ENCODE measurements around the gene GDPD4. TPM values are rescaled to one million over a fixed set of nuclear protein-coding genes. Genes with fewer than 3 reads are reported as not detected.

Gene GDPD4
- total RNA-seq, 1 donor from 2014 or later = not detected

DNA sequence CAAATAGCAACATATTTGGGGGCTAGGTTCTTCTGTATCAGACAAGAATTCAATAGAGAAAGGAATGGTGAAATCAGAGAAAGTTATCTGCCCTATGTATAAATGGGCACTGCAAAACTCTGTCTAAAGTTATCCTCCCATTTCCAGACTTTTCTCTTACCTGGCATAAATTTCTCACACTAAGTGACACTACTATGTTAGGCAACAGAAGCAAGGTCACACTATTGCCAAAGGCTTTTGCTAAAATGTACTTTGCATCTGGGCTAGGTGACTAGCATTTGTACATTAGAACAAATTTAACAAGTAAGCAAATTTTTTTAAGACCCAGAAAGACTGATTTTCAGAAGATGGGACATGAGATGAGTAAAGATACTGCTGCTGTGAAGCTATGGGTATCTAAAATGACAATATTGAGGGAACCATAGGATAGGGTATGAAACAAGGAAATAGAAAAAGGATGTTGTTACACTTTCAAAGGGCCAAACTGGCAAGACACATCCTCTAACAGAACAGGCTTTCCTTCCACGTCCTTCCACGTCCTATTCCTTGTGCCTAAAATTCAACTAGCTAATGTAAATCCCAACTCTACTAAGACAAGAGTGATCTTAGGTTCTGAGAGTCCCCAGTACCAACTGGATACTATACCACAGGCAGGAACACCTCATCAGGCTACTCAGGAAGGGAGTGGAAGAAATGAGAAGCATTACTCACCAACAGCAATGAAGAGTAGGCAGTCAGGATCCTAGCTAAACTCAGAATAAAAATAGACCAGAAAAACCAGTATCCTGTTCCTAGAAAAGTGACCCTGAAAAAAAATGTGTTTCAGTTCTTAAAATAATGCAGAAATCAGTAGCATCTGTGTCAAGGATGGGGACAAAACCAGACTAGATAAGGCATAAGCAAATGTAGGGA, 22.6 kb downstream of the GDPD4 start:
- no peak for DNase-seq
- Mint-ChIP-seq H3K4me1 (ENCODE audit: low read depth, unreplicated experiment) (no peaks in the 10 kb centered on the region), H3K27me3 (ENCODE audit: unreplicated experiment) (no peaks in the 10 kb centered on the region), H3K36me3 (ENCODE audit: unreplicated experiment) (no peaks in the 10 kb centered on the region), H3K27ac (ENCODE audit: unreplicated experiment) (no peak overlapping the region), H3K4me3 (ENCODE audit: unreplicated experiment) (no peak overlapping the region), H3K9me3 (ENCODE audit: unreplicated experiment) (no peaks in the 10 kb centered on the region)
- TF ChIP-seq CTCF (IDR thresholded peaks at IDR 0.05; ENCODE audit: partially characterized antibody, unreplicated experiment) = no peak

- no peak for DNase-seq
- Mint-ChIP-seq H3K4me3 (ENCODE audit: unreplicated experiment) (no peak overlapping the region), H3K27me3 (ENCODE audit: unreplicated experiment) (no peaks in the 10 kb centered on the region), H3K9me3 (ENCODE audit: unreplicated experiment) (no peaks in the 10 kb centered on the region), H3K27ac (ENCODE audit: unreplicated experiment) (no peak overlapping the region), H3K36me3 (ENCODE audit: unreplicated experiment) (no peaks in the 10 kb centered on the region), H3K4me1 (ENCODE audit: low read depth, unreplicated experiment) (no peaks in the 10 kb centered on the region)
- TF ChIP-seq CTCF (IDR thresholded peaks at IDR 0.05; ENCODE audit: partially characterized antibody, unreplicated experiment) = no peak
Measured at GRCh38 chr11:77276271-77276670, 25.2 kb downstream of the GDPD4 start.

- no peak for DNase-seq
- Mint-ChIP-seq H3K27ac (ENCODE audit: unreplicated experiment) (no peak overlapping the region), H3K4me1 (ENCODE audit: low read depth, unreplicated experiment) (no peaks in the 10 kb centered on the region)
Measured at GRCh38 chr11:77270921-77271320, 30.6 kb downstream of the GDPD4 start.

DNA sequence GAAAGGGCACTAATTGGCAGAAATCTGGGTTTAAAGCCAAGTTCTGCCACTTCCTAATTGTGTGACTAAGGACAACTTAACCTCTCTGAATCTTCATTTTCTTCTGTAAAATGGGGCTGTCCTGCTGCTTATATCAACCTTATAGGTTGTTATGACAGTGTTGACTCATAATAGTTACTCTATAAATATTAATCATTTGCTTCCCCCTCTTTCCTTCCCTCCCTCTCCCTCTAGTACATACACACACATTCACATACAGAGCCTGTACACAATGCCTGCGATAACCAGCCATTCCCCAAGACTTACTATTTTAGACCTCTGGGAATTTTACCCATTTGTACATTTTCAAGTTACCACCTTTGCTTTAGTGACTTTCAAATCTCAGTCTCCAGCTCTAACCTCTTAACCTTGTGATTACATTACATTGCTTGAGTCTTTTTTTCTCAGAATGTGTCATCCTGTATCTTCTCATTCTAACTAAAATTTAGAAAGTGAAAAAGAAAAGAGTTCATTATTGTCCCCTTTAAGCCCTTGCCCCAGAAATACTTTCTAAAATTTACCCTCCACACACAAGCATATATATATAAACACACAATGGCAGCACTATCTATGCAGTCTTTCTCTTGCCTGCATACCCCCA, 31.9 kb downstream of the GDPD4 start:
- TF ChIP-seq CTCF (IDR thresholded peaks at IDR 0.05; ENCODE audit: partially characterized antibody, unreplicated experiment) = no peak
- H3K4me3 Mint-ChIP-seq (ENCODE audit: unreplicated experiment) = no peak overlapping the region
- H3K27ac Mint-ChIP-seq (ENCODE audit: unreplicated experiment) = no peak overlapping the region
- H3K9me3 Mint-ChIP-seq (ENCODE audit: unreplicated experiment) = no peaks in the 10 kb centered on the region
- H3K27me3 Mint-ChIP-seq (ENCODE audit: unreplicated experiment) = no peaks in the 10 kb centered on the region
- H3K4me1 Mint-ChIP-seq (ENCODE audit: low read depth, unreplicated experiment) = no peaks in the 10 kb centered on the region
- DNase-seq = no peak
- no peaks in the 10 kb centered on the region for H3K36me3 Mint-ChIP-seq (ENCODE audit: unreplicated experiment)

More at GRCh38 chr11:77270921-77271320, 30.6 kb downstream of the GDPD4 start:
- Mint-ChIP-seq H3K27me3 (ENCODE audit: unreplicated experiment) (no peaks in the 10 kb centered on the region), H3K36me3 (ENCODE audit: unreplicated experiment) (no peaks in the 10 kb centered on the region), H3K9me3 (ENCODE audit: unreplicated experiment) (no peaks in the 10 kb centered on the region), H3K4me3 (ENCODE audit: unreplicated experiment) (no peak overlapping the region)
- TF ChIP-seq CTCF (IDR thresholded peaks at IDR 0.05; ENCODE audit: partially characterized antibody, unreplicated experiment) = no peak

- H3K27ac Mint-ChIP-seq (ENCODE audit: unreplicated experiment) = no peak overlapping the region
- TF ChIP-seq CTCF (IDR thresholded peaks at IDR 0.05; ENCODE audit: partially characterized antibody, unreplicated experiment) = no peak
- H3K27me3 Mint-ChIP-seq (ENCODE audit: unreplicated experiment) = no peaks in the 10 kb centered on the region
- peaks cover 14% of the 10 kb centered on the region for H3K36me3 Mint-ChIP-seq (ENCODE audit: unreplicated experiment)
- H3K9me3 Mint-ChIP-seq (ENCODE audit: unreplicated experiment) = no peaks in the 10 kb centered on the region
- H3K4me3 Mint-ChIP-seq (ENCODE audit: unreplicated experiment) = no peak overlapping the region
- no peaks in the 10 kb centered on the region for H3K4me1 Mint-ChIP-seq (ENCODE audit: low read depth, unreplicated experiment)
- no peak for DNase-seq
Measured at GRCh38 chr11:77267962-77268361, 33.5 kb downstream of the GDPD4 start.
